MG63 (cell line): ENCODE measurements around the gene GCNT1. TPM values are rescaled to one million over a fixed set of nuclear protein-coding genes. Genes with fewer than 3 reads are reported as not detected.
"Not testable (repeated sequence)": the region's sequence is repeated elsewhere in the genome, so short reads cannot be mapped to it uniquely, and the experiment has no call there.

Experiments
- DNase-seq: peaks from one replicate; pipeline ENCODE4 v3.0.0-alpha.2; 2020
- H3K27me3 ChIP-seq: fragments of 250-450 bp; sonication (Bioruptor Pico); 2 replicates; pipeline ENCODE4 v1.5.1; 2020; ENCODE audit warnings: mild to moderate bottlenecking, moderate library complexity
- H3K36me3 ChIP-seq: fragments of 250-450 bp; sonication (Bioruptor Pico); 2 replicates; pipeline ENCODE4 v1.5.1; 2020; ENCODE audit warnings: mild to moderate bottlenecking, moderate library complexity
- H3K4me3 ChIP-seq: fragments of 250-450 bp; sonication (Bioruptor Pico); 2 replicates; pipeline ENCODE4 v1.5.1; 2020; ENCODE audit warnings: mild to moderate bottlenecking, moderate library complexity
- H3K9me3 ChIP-seq: fragments of 250-450 bp; sonication (Bioruptor Pico); 2 replicates; pipeline ENCODE4 v1.5.1; 2020; ENCODE audit warnings: mild to moderate bottlenecking, moderate library complexity
- total RNA-seq: library from RNA; depleted of rRNA; stranded (reverse); fragments of >200 nt; shearing (Covaris generic); gene quantifications from 2 replicates; pipeline ENCODE4 v1.2.3, GENCODE V29; 2014; ENCODE audit warnings: low replicate concordance; rRNA removed

Gene GCNT1
- total RNA-seq, result 4.8 and 23.9 TPM in 2 replicates

DNA sequence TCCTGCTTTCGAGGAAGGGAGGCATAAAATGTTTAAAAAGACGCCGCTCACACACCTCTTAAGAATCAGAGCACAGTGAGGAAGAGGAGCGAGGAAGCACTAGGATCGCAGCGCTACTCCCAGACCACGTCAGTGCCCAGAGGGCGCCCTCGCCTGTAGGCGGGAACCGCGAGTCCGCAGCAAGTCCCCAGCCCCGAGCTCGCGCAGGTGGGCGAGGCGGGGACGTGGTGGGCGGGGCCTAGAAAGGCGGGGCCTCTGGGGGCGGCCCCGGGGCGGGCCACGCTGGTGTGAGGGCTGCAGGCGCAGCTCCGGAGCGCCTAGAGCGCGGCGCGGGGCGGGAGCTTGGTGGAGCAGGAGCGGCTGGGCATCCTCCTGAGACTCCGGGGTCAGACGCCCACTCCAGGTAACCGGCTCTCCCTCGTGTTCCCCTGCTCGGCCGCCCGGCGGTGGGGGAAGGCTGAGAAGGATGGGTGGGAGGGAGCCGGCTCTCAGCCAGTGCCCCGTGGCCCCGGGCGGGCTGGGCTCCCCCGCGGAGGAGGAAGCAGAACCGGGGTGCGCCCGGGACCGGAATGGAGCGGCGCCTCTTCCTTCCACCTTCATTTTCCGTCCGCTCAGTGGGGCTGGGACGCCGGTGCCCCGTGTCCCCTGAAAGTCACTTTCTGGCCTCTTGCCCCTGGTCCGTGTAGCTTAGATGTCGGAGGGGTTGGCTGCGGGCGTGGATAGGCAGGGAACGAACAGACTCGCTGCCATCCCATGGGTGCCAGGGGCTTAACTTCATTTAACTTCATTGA, at the start of gene GCNT1:
GCNT1 (plus strand) TSS at position 280 of the 791 bp plus-strand sequence. CDS start 43,200 bp downstream, outside the sequence.
- peak; percentile 90 for DNase-seq
- Histone ChIP-seq H3K27me3 (no peaks in the 10 kb centered on the region), H3K9me3 (no peaks in the 10 kb centered on the region)

DNA sequence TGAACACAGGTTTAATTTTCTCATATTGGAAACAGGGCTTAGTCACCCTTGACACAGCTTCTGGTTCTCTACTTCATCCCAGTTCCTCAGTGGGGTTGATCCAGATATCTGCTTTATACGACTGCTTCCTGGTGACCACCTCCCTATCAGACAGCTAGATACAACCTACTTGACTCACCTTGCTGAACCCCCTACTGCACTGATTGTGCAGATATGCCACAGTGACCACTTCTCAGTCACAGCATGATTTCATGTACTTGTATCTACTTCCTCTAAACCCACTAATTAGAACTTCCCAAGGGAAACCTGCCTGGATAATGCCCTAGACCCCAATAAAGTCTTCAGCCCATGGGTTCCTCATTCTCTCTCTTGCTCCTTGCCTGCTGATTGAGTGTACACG, 46.3 kb upstream of the GCNT1 start:
- Histone ChIP-seq H3K36me3 (no peaks in the 10 kb centered on the region), H3K9me3 (no peaks in the 10 kb centered on the region)

More for the DNA sequence above, at the start of gene GCNT1:
- H3K4me3 ChIP-seq, result peak within 1 kb of the TSS; percentile 74
- peaks cover 2% of the 10 kb centered on the region; the same call in 1 of the 2 replicates for H3K36me3 ChIP-seq

DNA sequence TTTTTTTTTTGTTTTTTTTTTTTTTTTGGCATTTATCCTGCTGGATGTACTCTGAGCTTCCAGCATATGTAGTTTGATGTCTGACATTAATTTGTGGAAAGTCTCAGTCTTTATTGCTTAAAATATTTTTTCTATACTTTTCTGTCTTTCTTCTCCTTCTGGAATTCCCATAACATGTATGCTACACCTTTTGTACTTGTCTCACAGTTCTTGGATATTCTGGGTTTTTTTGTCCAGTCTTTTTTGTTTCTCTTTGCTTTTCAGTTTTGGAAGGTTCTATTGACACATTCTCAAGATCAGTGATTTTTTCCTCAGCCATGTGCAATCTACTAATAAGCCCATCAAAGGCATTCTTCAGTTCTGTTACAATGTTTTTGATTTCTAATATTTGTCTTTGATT, 45.3 kb upstream of the GCNT1 start:
- no peak for DNase-seq
- Histone ChIP-seq H3K4me3 (no peak overlapping the region), H3K36me3 (no peaks in the 10 kb centered on the region), H3K9me3 (no peaks in the 10 kb centered on the region), H3K27me3 (no peaks in the 10 kb centered on the region)

More for the DNA sequence above, 46.3 kb upstream of the GCNT1 start:
- H3K4me3 ChIP-seq, result no peak overlapping the region
- H3K27me3 ChIP-seq, result no peaks in the 10 kb centered on the region
- DNase-seq, result no peak

- Histone ChIP-seq H3K9me3 (no peaks in the 10 kb centered on the region), H3K27me3 (no peaks in the 10 kb centered on the region), H3K4me3 (no peak overlapping the region), H3K36me3 (no peaks in the 10 kb centered on the region)
- no peak for DNase-seq
These were observed 44.3 kb upstream of the GCNT1 start for GRCh38 chr9:76414661-76415060.

- no peaks in the 10 kb centered on the region for H3K36me3 ChIP-seq
- H3K4me3 ChIP-seq, result no peak overlapping the region
- H3K9me3 ChIP-seq, result no peaks in the 10 kb centered on the region
- H3K27me3 ChIP-seq, result no peaks in the 10 kb centered on the region
- no peak for DNase-seq
These were observed 43.8 kb upstream of the GCNT1 start for GRCh38 chr9:76415154-76415553.

GRCh38 chr9:76415731-76416130, 43.3 kb upstream of the GCNT1 start:
- no peaks in the 10 kb centered on the region for H3K9me3 ChIP-seq
- no peak overlapping the region for H3K4me3 ChIP-seq
- peak; percentile 31 for DNase-seq
- no peaks in the 10 kb centered on the region for H3K36me3 ChIP-seq
- H3K27me3 ChIP-seq, result no peaks in the 10 kb centered on the region

- no peaks in the 10 kb centered on the region for H3K9me3 ChIP-seq
- H3K36me3 ChIP-seq, result no peaks in the 10 kb centered on the region
- DNase-seq, result no peak
- H3K4me3 ChIP-seq, result no peak overlapping the region
- H3K27me3 ChIP-seq, result no peaks in the 10 kb centered on the region
These were observed 41.6 kb upstream of the GCNT1 start for GRCh38 chr9:76417394-76417793.

GRCh38 chr9:76419782-76420380, 39.1 kb upstream of the GCNT1 start:
- Histone ChIP-seq H3K27me3 (no peaks in the 10 kb centered on the region), H3K36me3 (no peaks in the 10 kb centered on the region), H3K4me3 (no peak overlapping the region), H3K9me3 (no peaks in the 10 kb centered on the region)
- DNase-seq, result no peak

DNA sequence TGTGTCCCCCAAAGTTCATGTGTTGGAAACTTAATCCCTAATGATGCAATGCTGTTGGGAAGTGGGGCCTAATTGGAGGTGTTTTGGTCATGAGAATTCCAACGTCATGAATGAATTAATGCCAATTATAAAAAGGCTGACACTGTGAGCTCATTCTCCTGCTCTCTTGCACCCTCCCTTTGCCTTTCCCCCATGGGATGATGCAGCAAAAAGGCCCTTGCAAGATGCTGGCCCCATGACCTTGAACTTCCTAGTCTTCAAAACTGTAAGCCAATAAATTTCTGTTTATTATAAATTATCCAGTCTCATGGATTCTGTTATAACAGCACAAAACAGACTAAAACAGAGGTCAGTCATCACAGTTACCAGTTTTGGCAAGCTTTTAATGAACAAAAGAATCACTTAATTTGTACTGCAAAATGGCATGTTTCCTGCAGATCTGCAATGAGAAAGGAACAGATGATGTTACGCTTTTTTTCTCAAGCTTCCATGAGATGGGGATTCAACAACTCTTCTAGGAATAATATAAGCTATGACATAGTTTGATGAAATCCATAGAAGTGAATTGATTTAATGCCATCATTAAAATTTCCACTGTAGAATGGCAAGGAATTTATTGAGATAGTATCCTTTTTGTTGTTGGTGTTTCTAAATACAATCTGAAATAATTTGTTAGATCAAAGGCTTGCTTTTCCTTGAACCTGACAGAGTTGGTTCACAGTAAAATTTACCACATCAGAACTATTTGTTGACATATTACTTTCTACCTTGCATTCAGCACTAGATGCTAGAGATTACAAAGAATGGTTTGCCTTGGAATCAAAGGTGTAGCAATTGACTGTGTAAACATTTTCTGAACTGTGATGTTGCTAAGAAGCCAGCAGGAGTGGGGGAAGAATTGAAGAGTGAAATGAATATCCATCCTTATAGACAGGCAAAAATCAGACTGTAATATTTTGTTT, 35.5 kb upstream of the GCNT1 start:
- no peaks in the 10 kb centered on the region for H3K36me3 ChIP-seq
- H3K9me3 ChIP-seq, result no peaks in the 10 kb centered on the region
- no peaks in the 10 kb centered on the region for H3K27me3 ChIP-seq
- no peak for DNase-seq
- no peak overlapping the region for H3K4me3 ChIP-seq

DNA sequence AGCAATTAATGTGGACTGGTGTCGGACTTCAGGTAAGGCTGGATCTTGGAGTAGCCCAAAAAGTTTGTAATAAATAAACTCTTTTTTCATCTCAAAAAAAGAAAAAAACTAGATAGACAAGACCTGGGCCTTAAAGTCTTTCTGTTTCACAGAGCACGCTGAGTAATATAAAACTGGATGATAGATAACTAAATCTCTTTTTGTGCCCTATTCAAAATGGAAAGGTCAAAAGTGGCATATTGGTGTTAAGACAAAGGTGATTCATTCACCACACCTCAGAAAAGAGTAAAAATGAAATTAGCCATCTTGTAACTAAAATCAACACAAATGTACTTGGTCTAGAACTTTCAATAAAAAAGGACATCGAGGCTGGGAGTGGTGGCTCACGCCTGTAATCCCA, 34.5 kb upstream of the GCNT1 start:
- Histone ChIP-seq H3K36me3 (no peaks in the 10 kb centered on the region), H3K4me3 (no peak overlapping the region), H3K27me3 (no peaks in the 10 kb centered on the region), H3K9me3 (no peaks in the 10 kb centered on the region)
- DNase-seq, result no peak

GRCh38 chr9:76425677-76426453, 33.1 kb upstream of the GCNT1 start:
- H3K36me3 ChIP-seq, result no peaks in the 10 kb centered on the region
- H3K4me3 ChIP-seq, result no peak overlapping the region
- H3K9me3 ChIP-seq, result no peaks in the 10 kb centered on the region
- H3K27me3 ChIP-seq, result no peaks in the 10 kb centered on the region
- DNase-seq, result no peak

DNA sequence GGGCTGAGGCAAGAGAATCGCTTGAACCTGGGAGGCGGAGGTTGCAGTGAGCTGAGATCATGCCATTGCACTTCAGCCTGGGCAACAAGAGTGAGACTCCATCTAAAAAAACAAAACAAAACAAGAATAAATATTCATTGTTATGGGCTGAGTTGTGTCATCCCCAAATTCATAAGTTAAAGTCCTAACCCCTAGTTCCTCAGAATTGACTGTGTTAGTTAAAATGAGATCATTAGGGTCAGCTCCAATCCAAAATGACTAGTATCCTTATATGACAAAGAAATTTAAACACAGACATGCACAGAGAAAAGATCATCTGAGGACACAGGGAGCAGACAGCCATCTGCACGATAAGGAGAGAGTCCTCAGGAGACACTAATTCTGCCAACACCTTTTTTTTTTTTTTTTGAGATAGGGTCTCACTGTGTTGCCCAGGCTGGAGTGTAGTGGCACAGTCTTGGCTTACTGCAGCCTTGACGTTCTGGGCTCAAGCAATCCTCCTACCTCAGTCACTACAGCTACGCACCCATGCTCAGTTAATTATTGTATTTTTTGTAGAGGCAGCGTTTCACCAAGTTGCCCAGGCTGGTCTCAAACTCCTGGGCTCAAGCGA, 32.1 kb upstream of the GCNT1 start:
- Histone ChIP-seq H3K4me3 (no peak overlapping the region), H3K9me3 (no peaks in the 10 kb centered on the region), H3K27me3 (no peaks in the 10 kb centered on the region), H3K36me3 (no peaks in the 10 kb centered on the region)
- DNase-seq, result no peak

GRCh38 chr9:76431601-76432000, 27.4 kb upstream of the GCNT1 start:
- Histone ChIP-seq H3K9me3 (no peaks in the 10 kb centered on the region), H3K36me3 (no peaks in the 10 kb centered on the region), H3K27me3 (no peaks in the 10 kb centered on the region), H3K4me3 (no peak overlapping the region)
- no peak for DNase-seq

DNA sequence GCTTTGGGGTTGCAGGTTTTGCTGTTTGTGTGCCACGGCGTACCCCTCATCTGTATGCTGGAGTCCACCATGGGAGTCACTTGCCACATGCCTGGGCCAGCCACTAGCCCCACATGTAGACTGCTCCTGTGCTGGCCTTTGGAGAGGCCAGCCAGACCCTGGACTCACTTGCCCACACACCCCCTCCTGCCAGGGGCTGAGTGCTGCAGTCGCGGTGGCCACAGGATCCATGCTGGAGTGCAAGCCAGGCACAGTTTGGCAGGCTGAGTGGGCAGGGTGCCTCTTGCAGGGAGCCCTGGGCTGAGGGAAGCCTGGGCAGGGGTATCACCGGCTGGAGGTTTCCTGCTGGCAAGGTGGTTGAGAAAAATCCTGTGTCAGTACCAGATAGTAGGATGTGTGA, 25.6 kb upstream of the GCNT1 start:
- DNase-seq, result peak; percentile 51
- no peaks in the 10 kb centered on the region for H3K36me3 ChIP-seq
- no peaks in the 10 kb centered on the region for H3K27me3 ChIP-seq
- H3K9me3 ChIP-seq, result no peaks in the 10 kb centered on the region
- H3K4me3 ChIP-seq, result no peak overlapping the region

GRCh38 chr9:76433836-76434235, 25.1 kb upstream of the GCNT1 start:
- no peak overlapping the region for H3K4me3 ChIP-seq
- no peak for DNase-seq

DNA sequence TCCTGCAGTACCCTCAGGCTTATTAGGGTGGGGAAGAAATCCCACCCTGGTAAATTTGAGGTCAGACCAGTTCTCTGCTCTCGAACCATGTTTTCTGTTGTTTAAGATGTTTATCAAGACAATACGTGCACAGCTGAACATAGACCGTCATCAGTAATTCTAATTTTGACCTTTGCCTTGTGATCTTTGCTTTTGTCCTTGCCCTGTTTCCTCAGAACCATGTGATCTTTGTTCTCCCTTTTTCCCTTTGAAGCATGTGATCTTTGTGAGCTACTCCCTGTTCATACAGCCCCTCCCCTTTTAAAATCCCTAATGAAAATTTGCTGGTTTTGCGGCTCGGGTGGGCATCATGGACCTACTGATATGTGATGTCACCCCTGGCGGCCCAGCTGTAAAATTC, 24.1 kb upstream of the GCNT1 start:
- H3K4me3 ChIP-seq, H3K27me3 ChIP-seq, H3K9me3 ChIP-seq, H3K36me3 ChIP-seq, DNase-seq: not testable (repeated sequence)

More at GRCh38 chr9:76433836-76434235, 25.1 kb upstream of the GCNT1 start:
- H3K36me3 ChIP-seq, result no peaks in the 10 kb centered on the region
- H3K9me3 ChIP-seq, result no peaks in the 10 kb centered on the region
- H3K27me3 ChIP-seq, result no peaks in the 10 kb centered on the region
